Prostate gland (tissue), 2 donors: ENCODE measurements around the gene SLC2A10. TPM values are rescaled to one million over a fixed set of nuclear protein-coding genes. Genes with fewer than 3 reads are reported as not detected.

Source experiments
- DNase-seq: peaks from one replicate; pipeline ENCODE4 v3.0.0-alpha.2; 2019; ENCODE audit warnings: low spot score
- H3K27ac ChIP-seq, 2 donors: fragments of 200-600 bp; sonication (generic); 2 replicates each; pipeline ENCODE4 v1.5.1; 2017 to 2019
- H3K27me3 ChIP-seq: fragments of 200-600 bp; sonication (generic); replicated peaks from 2 replicates; pipeline ENCODE4 v1.5.1; 2019; ENCODE audit not compliant: insufficient read depth
- H3K36me3 ChIP-seq, 2 donors: fragments of 200-600 bp; sonication (generic); 1 replicate in 1 of 2; 2 replicates in 1 of 2; pipeline versions ENCODE4 v1.5.1 to v1.8.1; 2017 to 2019
- H3K4me1 ChIP-seq: fragments of 200-600 bp; sonication (generic); replicated peaks from 2 replicates; pipeline ENCODE4 v1.5.1; 2019
- H3K4me3 ChIP-seq, 2 donors: fragments of 200-600 bp; sonication (generic); 2 replicates each; pipeline ENCODE4 v1.5.1; 2017 to 2019
- H3K9me3 ChIP-seq: fragments of 200-600 bp; sonication (generic); 2 replicates; pipeline ENCODE4 v1.5.1; 2017
- POLR2A ChIP-seq: fragments of 450-650 bp; IDR thresholded peaks from one replicate; pipeline ENCODE4 v1.6.1; 2016; ENCODE audit warnings: antibody characterized with exemption, mild to moderate bottlenecking
- POLR2AphosphoS5 ChIP-seq: sonication (generic); formaldehyde crosslinking; IDR thresholded peaks from one replicate; pipeline ENCODE4 v1.6.1; 2017; ENCODE audit warnings: antibody characterized with exemption
- WGBS: methylation state at CpG from one replicate; pipeline ENCODE4 v1.1.5; 2018; 5-methylcytosine and 5-hydroxymethylcytosine counted together
- intact Hi-C: fragments of 100-400 bp; cut with DNase I; formaldehyde crosslinking; loops from one replicate; pipeline ENCODE4 v1.14.2; 2022
- total RNA-seq, 2 donors: library from RNA; depleted of rRNA; stranded (reverse); fragments of >200 nt; gene quantifications; one replicate each; pipeline ENCODE4 v1.1.0, GENCODE V29; 2016
- TF ChIP-seq, protein P1 (sequence below), 4 experiments: fragments of 200-600 bp in 2 of 4; fragments of 450-650 bp in 2 of 4; sonication (generic) in 2 of 4; IDR thresholded peaks; 1 replicate in 3 of 4; 2 replicates in 1 of 4; pipeline ENCODE4 v1.5.1; 2016 to 2019; ENCODE audit warnings: antibody characterized with exemption in 4 of 4, mild to moderate bottlenecking in 2 of 4, moderate library complexity in 2 of 4

SLC2A10 gene
- total RNA-seq, 2 donors from 2014 or later: 49.8 to 54.9 TPM

GRCh38 chr20:46682063-46682821, 27.2 kb upstream of the SLC2A10 start:
- Histone ChIP-seq H3K36me3 (no peaks in the 10 kb centered on the region), H3K27me3 (no peaks in the 10 kb centered on the region), H3K9me3 (no peaks in the 10 kb centered on the region), H3K27ac (no peak overlapping the region), H3K4me3 (no peak overlapping the region), H3K4me1 (peaks cover 6% of the 10 kb centered on the region)
- TF ChIP-seq, protein P1, sequence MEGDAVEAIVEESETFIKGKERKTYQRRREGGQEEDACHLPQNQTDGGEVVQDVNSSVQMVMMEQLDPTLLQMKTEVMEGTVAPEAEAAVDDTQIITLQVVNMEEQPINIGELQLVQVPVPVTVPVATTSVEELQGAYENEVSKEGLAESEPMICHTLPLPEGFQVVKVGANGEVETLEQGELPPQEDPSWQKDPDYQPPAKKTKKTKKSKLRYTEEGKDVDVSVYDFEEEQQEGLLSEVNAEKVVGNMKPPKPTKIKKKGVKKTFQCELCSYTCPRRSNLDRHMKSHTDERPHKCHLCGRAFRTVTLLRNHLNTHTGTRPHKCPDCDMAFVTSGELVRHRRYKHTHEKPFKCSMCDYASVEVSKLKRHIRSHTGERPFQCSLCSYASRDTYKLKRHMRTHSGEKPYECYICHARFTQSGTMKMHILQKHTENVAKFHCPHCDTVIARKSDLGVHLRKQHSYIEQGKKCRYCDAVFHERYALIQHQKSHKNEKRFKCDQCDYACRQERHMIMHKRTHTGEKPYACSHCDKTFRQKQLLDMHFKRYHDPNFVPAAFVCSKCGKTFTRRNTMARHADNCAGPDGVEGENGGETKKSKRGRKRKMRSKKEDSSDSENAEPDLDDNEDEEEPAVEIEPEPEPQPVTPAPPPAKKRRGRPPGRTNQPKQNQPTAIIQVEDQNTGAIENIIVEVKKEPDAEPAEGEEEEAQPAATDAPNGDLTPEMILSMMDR (IDR thresholded peaks at IDR 0.05): no peak
- no peak for TF ChIP-seq POLR2AphosphoS5
- TF ChIP-seq POLR2A: no peak
- DNase-seq: no peak
- WGBS: 84% methylated on average over 9 of the region's 9 CpGs
- intact Hi-C loops: loop anchor here (5.0 to 10.0 kb wide), 3 partner anchors 120 to 327 kb away; no protein-coding TSS in a partner anchor

DNA sequence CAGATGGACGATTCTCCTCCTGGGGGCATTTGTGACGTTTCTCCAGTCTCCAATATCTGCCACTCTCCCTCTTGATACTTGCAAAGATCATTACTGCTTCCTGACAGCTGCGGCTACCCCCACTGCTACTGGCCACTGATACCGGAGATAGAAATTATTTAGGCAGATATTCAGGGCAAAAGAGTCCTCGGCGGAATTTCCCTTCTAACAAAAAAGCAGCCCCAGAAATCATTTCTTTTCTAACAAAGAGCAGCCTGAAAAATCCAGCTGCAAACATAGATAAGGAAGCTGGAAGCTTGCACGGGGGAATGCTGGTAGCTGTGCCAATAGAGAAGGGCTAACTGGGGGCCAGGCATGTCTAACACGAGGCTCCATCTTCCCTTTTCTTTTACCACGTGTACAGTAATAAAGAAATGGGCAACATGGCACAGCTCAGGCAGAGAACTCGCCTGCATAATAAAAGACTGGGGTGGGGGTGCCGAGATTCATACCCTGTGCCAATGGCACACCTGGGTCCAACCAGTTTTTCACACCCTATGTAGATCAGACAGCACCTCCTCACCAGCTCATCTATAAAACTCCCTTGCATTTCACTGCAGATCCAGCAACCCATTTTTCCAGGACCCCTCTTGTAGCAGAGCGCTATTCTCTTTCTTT, 26.3 kb upstream of the SLC2A10 start:
- DNase-seq: no peak
- Histone ChIP-seq H3K4me3 (peak overlapping the region; percentile 25 to 34), H3K36me3 (no peaks in the 10 kb centered on the region), H3K9me3 (no peaks in the 10 kb centered on the region), H3K27ac (peak overlapping the region; percentile 75 to 86), H3K27me3 (no peaks in the 10 kb centered on the region), H3K4me1 (peaks cover 6% of the 10 kb centered on the region)
- 22% methylated on average over 12 of the region's 12 CpGs for WGBS
- no peak for TF ChIP-seq POLR2A
- TF ChIP-seq, protein P1 (IDR thresholded peaks at IDR 0.05): no peak
- no peak for TF ChIP-seq POLR2AphosphoS5
- intact Hi-C loops: loop anchor here (5.0 to 10.0 kb wide), 3 partner anchors 121 to 328 kb away; no protein-coding TSS in a partner anchor

- Histone ChIP-seq H3K36me3 (no peaks in the 10 kb centered on the region), H3K9me3 (no peaks in the 10 kb centered on the region), H3K27me3 (no peaks in the 10 kb centered on the region), H3K27ac (peak overlapping the region; percentile 75 to 86), H3K4me3 (peak overlapping the region; percentile 25 to 34), H3K4me1 (peaks cover 6% of the 10 kb centered on the region)
- WGBS: 11% methylated on average over 8 of the region's 8 CpGs
- TF ChIP-seq POLR2AphosphoS5 (no peak), POLR2A (no peak)
- TF ChIP-seq, protein P1 (IDR thresholded peaks at IDR 0.05): no peak
- DNase-seq: no peak
- intact Hi-C loops: loop anchor here (5.0 to 10.0 kb wide), 3 partner anchors 121 to 329 kb away; no protein-coding TSS in a partner anchor
Observed at GRCh38 chr20:46683668-46683938, 25.8 kb upstream of the SLC2A10 start.

DNA sequence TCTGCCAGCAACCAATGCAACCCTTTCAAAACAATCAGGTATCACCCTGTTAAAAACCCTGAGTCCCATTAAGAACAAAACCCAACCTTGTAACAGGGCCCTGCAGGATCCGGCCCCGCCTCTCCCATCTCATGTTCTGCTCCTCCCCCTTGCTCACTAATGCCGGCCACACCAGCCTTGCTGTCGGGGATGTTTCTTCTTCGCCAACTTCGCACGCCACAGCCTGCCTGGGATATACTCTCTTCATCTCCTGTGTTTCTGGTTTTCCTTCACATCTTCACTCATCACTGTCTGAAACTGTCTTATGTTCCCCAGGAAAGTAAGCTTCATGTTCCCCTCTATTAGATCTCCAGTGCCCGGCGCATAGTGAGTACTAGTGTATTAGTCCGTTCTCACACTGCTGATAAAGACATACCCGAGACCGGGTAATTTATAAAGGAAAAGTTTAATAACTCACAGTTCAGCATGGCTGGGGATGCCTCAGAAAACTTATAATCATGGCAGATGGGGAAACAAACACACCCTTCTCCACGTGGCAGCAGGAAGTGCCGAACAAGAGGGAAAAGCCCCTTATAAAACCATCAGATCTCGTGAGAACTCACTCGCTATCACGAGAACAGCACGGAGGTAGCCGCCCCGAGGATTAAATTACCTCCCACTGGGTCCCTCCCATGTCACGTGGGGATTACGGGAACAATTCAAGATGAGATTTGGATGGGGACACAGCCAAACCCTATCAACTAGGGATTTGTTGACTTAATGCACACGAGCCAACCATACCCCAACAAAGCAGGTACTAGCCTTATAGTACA, 25.3 kb upstream of the SLC2A10 start:
- H3K9me3 ChIP-seq: no peaks in the 10 kb centered on the region
- intact Hi-C loops: loop anchor here (5.0 to 10.0 kb wide), 3 partner anchors 122 to 329 kb away; no protein-coding TSS in a partner anchor
- peak; percentile 85 for DNase-seq
- 14% methylated on average over 23 of the region's 23 CpGs for WGBS
- H3K27ac ChIP-seq: peak overlapping the region; percentile 75 to 86
- H3K27me3 ChIP-seq: no peaks in the 10 kb centered on the region
- TF ChIP-seq, protein P1 (IDR thresholded peaks at IDR 0.05): no peak
- TF ChIP-seq POLR2A (no peak), POLR2AphosphoS5 (peak; percentile 71)
- peak overlapping the region; percentile 25 to 34 for H3K4me3 ChIP-seq
- H3K4me1 ChIP-seq: peaks cover 6% of the 10 kb centered on the region
- no peaks in the 10 kb centered on the region for H3K36me3 ChIP-seq
